Natural killer cell (primary cell): ENCODE data around the gene ERC1. TPM values are rescaled to one million over a fixed set of nuclear protein-coding genes. Genes with fewer than 3 reads are reported as not detected.

Source experiments
- ATAC-seq, 3 donors: fragments of 150-1000 bp in 2 of 3; fragments of 200-7000 bp in 1 of 3; cut with Tn5 transposase; 1 replicate in 1 of 3; 2 replicates in 2 of 3; pipeline ENCODE4 v1.10.0; 2021; ENCODE audit warnings: mild to moderate bottlenecking in 2 of 3, moderate library complexity in 2 of 3
- DNase-seq, 2 donors: peaks; one replicate each; pipeline versions ENCODE4 v3.0.0 to v3.0.0-alpha.2; 2013 to 2021; ENCODE audit warnings: mixed read lengths in 1 of 2
- H3K27ac ChIP-seq: one replicate; pipeline ENCODE4 v1.5.1; 2013; ENCODE audit warnings: mild to moderate bottlenecking, low read length
- H3K27me3 ChIP-seq: one replicate; pipeline ENCODE4 v1.6.1; 2013; ENCODE audit warnings: low read length; ENCODE audit not compliant: control insufficient read depth, insufficient read depth
- H3K36me3 ChIP-seq: one replicate; pipeline ENCODE4 v1.6.1; 2013; ENCODE audit warnings: low read length; ENCODE audit not compliant: control insufficient read depth, insufficient read depth
- H3K4me1 ChIP-seq: one replicate; pipeline ENCODE4 v1.6.1; 2013; ENCODE audit warnings: low read length; ENCODE audit not compliant: control insufficient read depth, insufficient read depth
- H3K4me3 ChIP-seq: one replicate; pipeline ENCODE4 v1.5.1; 2013; ENCODE audit warnings: low read length
- H3K9me3 ChIP-seq: one replicate; pipeline ENCODE4 v1.6.1; 2013; ENCODE audit warnings: low read length; ENCODE audit not compliant: control insufficient read depth, insufficient read depth
- H3K27ac Mint-ChIP-seq, 2 donors: one replicate each; pipeline ENCODE4 v1.8.0; 2022; ENCODE audit warnings: mild to moderate bottlenecking in 2 of 2, mixed read lengths in 2 of 2, moderate library complexity in 1 of 2
- H3K27me3 Mint-ChIP-seq, 2 donors: one replicate each; pipeline ENCODE4 v1.8.0; 2022; ENCODE audit warnings: low read depth in 2 of 2, mixed read lengths in 2 of 2
- H3K36me3 Mint-ChIP-seq: one replicate; pipeline ENCODE4 v1.8.0; 2022; ENCODE audit warnings: mixed read lengths
- H3K4me1 Mint-ChIP-seq, 2 donors: one replicate each; pipeline ENCODE4 v1.8.0; 2022; ENCODE audit warnings: mixed read lengths in 2 of 2
- H3K4me3 Mint-ChIP-seq: one replicate; pipeline ENCODE4 v1.8.0; 2022; ENCODE audit warnings: mild to moderate bottlenecking, moderate library complexity, mixed read lengths
- H3K9me3 Mint-ChIP-seq, 2 donors: one replicate each; pipeline ENCODE4 v1.8.0; 2022; ENCODE audit warnings: mixed read lengths in 2 of 2
- CTCF ChIP-seq: fragments of 200-600 bp; IDR thresholded peaks from one replicate; pipeline ENCODE4 v1.8.0; 2022; ENCODE audit warnings: antibody characterized with exemption
- WGBS: methylation state at CpG from one replicate; pipeline ENCODE4 v1.1.7; 2013; ENCODE audit warnings: missing lambda C conversion rate; ENCODE audit not compliant: insufficient coverage; 5-methylcytosine and 5-hydroxymethylcytosine counted together
- intact Hi-C: fragments of 100-400 bp; cut with micrococcal nuclease; formaldehyde crosslinking; loops from one replicate; pipeline ENCODE4 v1.14.2; 2022
- total RNA-seq, 4 donors: library from RNA; stranded (reverse); fragments of 120-200 nt in 1 of 4; gene quantifications; one replicate each; pipeline versions ENCODE4 v1.2.3 to v1.2.4, GENCODE V29; 2013 to 2022

ERC1 gene
- total RNA-seq, 3 donors from 2014 or later (not counting 1 experiment from before 2014, with no cell fraction given), result 43.5 to 54.0 (median 44.9) TPM

GRCh38 chr12:949453-950191, 41.4 kb upstream of the ERC1 start, which contains the start of gene RAD52:
Gene RAD52 (minus strand): TSS chr12:949694. CDS start chr12:933058, 16,636 bp downstream.
- TF ChIP-seq CTCF, result peak; percentile 91
- H3K4me3 ChIP-seq, result peak within 1 kb of the TSS; percentile 78
- H3K4me1 ChIP-seq, result peaks cover 15% of the 10 kb centered on the region
- Mint-ChIP-seq H3K27ac (peak within 1 kb of the TSS; percentile 95 to 97), H3K9me3 (no peaks in the 10 kb centered on the region), H3K4me1 (peaks cover 26 to 28% of the 10 kb centered on the region in 2 donors), H3K4me3 (peak within 1 kb of the TSS; percentile 98), H3K36me3 (no peaks in the 10 kb centered on the region), H3K27me3 (no peaks in the 10 kb centered on the region)
- H3K27me3 ChIP-seq, result no peaks in the 10 kb centered on the region
- H3K27ac ChIP-seq, result peak within 1 kb of the TSS; percentile 54
- WGBS, result under 1% methylated on average over 54 of the region's 58 CpGs
- ATAC-seq, result peak; percentile 90 to 97 (median 91)
- DNase-seq, result peak; percentile 93 to 98
- intact Hi-C loops, result loop anchor here (1.0 to 5.0 kb wide), 6 partner anchors 41 to 387 kb away; partner anchors contain the start of genes ERC1 and WNK1
- H3K36me3 ChIP-seq, result no peaks in the 10 kb centered on the region
- H3K9me3 ChIP-seq, result no peaks in the 10 kb centered on the region

DNA sequence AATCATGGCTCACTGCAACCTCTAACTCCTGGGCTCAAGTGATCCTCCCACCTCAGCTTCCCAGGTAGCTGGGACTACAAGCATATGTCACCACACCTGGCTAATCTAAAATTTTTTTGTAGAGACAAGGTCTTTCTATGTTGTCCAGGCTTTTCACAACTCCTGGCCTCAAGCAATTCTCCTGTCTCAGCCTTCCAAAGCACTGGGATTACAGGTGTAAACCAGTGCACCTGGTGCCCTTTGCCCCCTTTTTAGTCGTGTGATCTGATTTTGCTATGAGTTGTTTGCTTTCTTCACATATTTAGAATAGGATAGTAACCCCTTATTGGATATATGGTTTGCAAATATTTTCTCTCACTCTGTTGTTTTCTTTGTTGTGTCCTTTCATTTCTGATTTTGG, 39.8 kb upstream of the ERC1 start:
- H3K36me3 ChIP-seq, result no peaks in the 10 kb centered on the region
- peaks cover 23 to 25% of the 10 kb centered on the region in 2 donors for H3K4me1 Mint-ChIP-seq
- ATAC-seq, result no peak
- peaks cover 15% of the 10 kb centered on the region for H3K4me1 ChIP-seq
- intact Hi-C loops, result no loop called here
- no peaks in the 10 kb centered on the region for H3K36me3 Mint-ChIP-seq
- no peak overlapping the region for H3K27ac ChIP-seq
- DNase-seq, result no peak
- peak overlapping the region; percentile 95 to 97 for H3K27ac Mint-ChIP-seq
- no peaks in the 10 kb centered on the region for H3K9me3 Mint-ChIP-seq
- no peak overlapping the region for H3K4me3 ChIP-seq
- no CpG with 5 or more reads among the region's 1 CpG for WGBS
- TF ChIP-seq CTCF, result no peak
- H3K27me3 ChIP-seq, result no peaks in the 10 kb centered on the region
- no peaks in the 10 kb centered on the region for H3K27me3 Mint-ChIP-seq
- H3K4me3 Mint-ChIP-seq, result peak overlapping the region; percentile 41
- no peaks in the 10 kb centered on the region for H3K9me3 ChIP-seq

DNA sequence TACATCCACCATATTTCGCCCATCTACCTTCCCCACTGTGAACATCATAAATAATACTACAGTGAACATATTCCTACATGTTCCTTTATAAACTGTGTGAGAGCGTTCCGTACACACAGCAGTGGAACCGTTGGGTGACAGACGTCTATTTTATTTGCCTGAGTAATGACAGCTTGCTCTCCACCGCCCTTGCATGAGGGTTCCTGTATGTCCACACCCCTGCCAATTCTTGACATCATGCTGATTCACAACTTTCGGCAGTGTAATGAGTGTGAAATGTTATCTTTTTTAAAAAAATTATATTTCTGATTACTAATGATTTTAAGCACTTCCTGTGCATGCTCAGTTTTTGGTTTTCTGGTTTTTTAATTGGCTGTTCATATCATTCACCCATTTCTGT, 37.2 kb upstream of the ERC1 start:
- peaks cover 8% of the 10 kb centered on the region in 2 donors for H3K4me1 Mint-ChIP-seq
- H3K9me3 Mint-ChIP-seq, result no peaks in the 10 kb centered on the region
- ATAC-seq, result no peak
- intact Hi-C loops, result no loop called here
- Histone ChIP-seq H3K4me3 (no peak overlapping the region), H3K36me3 (no peaks in the 10 kb centered on the region), H3K4me1 (peaks cover 8% of the 10 kb centered on the region), H3K9me3 (no peaks in the 10 kb centered on the region), H3K27ac (no peak overlapping the region), H3K27me3 (no peaks in the 10 kb centered on the region)
- TF ChIP-seq CTCF, result no peak
- H3K36me3 Mint-ChIP-seq, result no peaks in the 10 kb centered on the region
- no peak overlapping the region for H3K4me3 Mint-ChIP-seq
- no peak overlapping the region for H3K27ac Mint-ChIP-seq
- no peaks in the 10 kb centered on the region for H3K27me3 Mint-ChIP-seq
- DNase-seq, result no peak
- 83% methylated on average over 6 of the region's 7 CpGs for WGBS
